GM12878 (cell line): ENCODE results near the gene UBE2E2. TPM values are rescaled to one million over a fixed set of nuclear protein-coding genes. Genes with fewer than 3 reads are reported as not detected.

Experiments
- ATAC-seq: fragments of 200-7000 bp; cut with Tn5 transposase; 3 replicates; pipeline ENCODE4 v1.9.1; 2020; ENCODE audit warnings: mild to moderate bottlenecking, moderate library complexity
- BruUV-seq: library from RNA; stranded (reverse); fragments of 400-500 nt; replicated peaks from 2 replicates; lab custom pipeline; 2021; lab: Mats Ljungman, UMichigan
- CTCF ChIA-PET: fragments of 300-600 bp; sonication (Branson Sonifier 250); formaldehyde crosslinking; extraction: SDS; loops from one replicate; lab custom pipeline; 2021; ENCODE audit warnings: inconsistent platforms; lab: Yijun Ruan, JAX
- POLR2A ChIA-PET: fragments of 350-600 bp; formaldehyde crosslinking; extraction: SDS; loops from one replicate; lab custom pipeline; 2021; ENCODE audit warnings: inconsistent platforms; lab: Charles Lee
- RAD21 ChIA-PET: fragments of 300-600 bp; sonication (Branson Sonifier 250); formaldehyde crosslinking; loops from one replicate; lab custom pipeline; 2023; ENCODE audit warnings: antibody characterized with exemption; ENCODE audit not compliant: unreplicated experiment; lab: Charles Lee
- SMC1A ChIA-PET: fragments of 300-600 bp; sonication (Branson Sonifier 250); formaldehyde crosslinking; loops from one replicate; lab custom pipeline; 2023; ENCODE audit not compliant: unreplicated experiment, uncharacterized antibody; lab: Charles Lee
- DNase-seq: peaks from one replicate; pipeline ENCODE4 v3.0.0-alpha.2; 2011; ENCODE audit warnings: low read depth, low spot score
- FAIRE-seq: peaks from 3 replicates; lab custom pipeline; 2011; peaks lifted over from hg19 to GRCh38; lab: Jason Lieb, UNC
- H2AFZ ChIP-seq: 2 replicates; pipeline ENCODE4 v1.6.0; 2011; ENCODE audit warnings: low read depth, low read length, control low read depth; ENCODE audit not compliant: control insufficient read depth
- H3K27ac ChIP-seq: 2 replicates; pipeline ENCODE4 v1.5.1; 2011; ENCODE audit warnings: control low read depth; ENCODE audit not compliant: control insufficient read depth, insufficient read depth
- H3K27me3 ChIP-seq, 2 experiments: replicated peaks in 1 of 2; 2 replicates each; pipeline versions ENCODE4 v1.6.0 to v1.6.1; 2011; ENCODE audit warnings: low read length in 1 of 2; ENCODE audit not compliant: control insufficient read depth in 2 of 2, insufficient read depth in 2 of 2
- H3K36me3 ChIP-seq, 2 experiments: 2 replicates each; pipeline ENCODE4 v1.5.1; 2011; ENCODE audit warnings: low read length in 1 of 2; ENCODE audit not compliant: control insufficient read depth in 2 of 2, insufficient read depth in 2 of 2
- H3K4me1 ChIP-seq: 2 replicates; pipeline ENCODE4 v1.6.1; 2011; ENCODE audit warnings: mild to moderate bottlenecking, low read length, moderate library complexity, mixed read lengths; ENCODE audit not compliant: control insufficient read depth, insufficient read depth
- H3K4me2 ChIP-seq: 2 replicates; pipeline ENCODE4 v1.6.0; 2011; ENCODE audit warnings: control low read depth; ENCODE audit not compliant: control insufficient read depth, insufficient read depth
- H3K4me3 ChIP-seq: fragments of 200-600 bp; sonication (generic); 2 replicates; pipeline ENCODE4 v1.5.1; 2016
- H3K79me2 ChIP-seq: 2 replicates; pipeline ENCODE4 v1.6.0; 2011; ENCODE audit warnings: low read length; ENCODE audit not compliant: control insufficient read depth, insufficient read depth
- H3K9ac ChIP-seq: 2 replicates; pipeline ENCODE4 v1.8.0; 2011; ENCODE audit warnings: low read length, control low read depth, mixed read lengths; ENCODE audit not compliant: control insufficient read depth, insufficient read depth
- H3K9me3 ChIP-seq: replicated peaks from 3 replicates; pipeline ENCODE4 v1.5.1; 2011; ENCODE audit warnings: mild to moderate bottlenecking, low read length; ENCODE audit not compliant: control insufficient read depth, insufficient read depth
- H4K20me1 ChIP-seq: 2 replicates; pipeline ENCODE4 v1.6.0; 2011; ENCODE audit not compliant: control insufficient read depth, insufficient read depth
- GABPA ChIP-seq: IDR thresholded peaks from 2 replicates; pipeline ENCODE4 v1.6.1; 2014; ENCODE audit warnings: antibody characterized with exemption, low read depth, mild to moderate bottlenecking, inconsistent platforms
- NR2F1 ChIP-seq: fragments of 450-650 bp; conservative IDR thresholded peaks from 2 replicates; pipeline ENCODE4 v1.6.1; 2017; ENCODE audit warnings: mild to moderate bottlenecking
- PBX3 ChIP-seq: IDR thresholded peaks from 2 replicates; pipeline ENCODE4 v1.6.1; 2011; ENCODE audit warnings: mild to moderate bottlenecking, low read depth, low read length, moderate library complexity; ENCODE audit not compliant: insufficient replicate concordance
- SREBF2 ChIP-seq: IDR thresholded peaks from 2 replicates; pipeline ENCODE4 v1.6.1; 2012; ENCODE audit warnings: mild to moderate bottlenecking, low read length
- WRNIP1 ChIP-seq: IDR thresholded peaks from 2 replicates; pipeline ENCODE4 v1.6.1; 2011; ENCODE audit warnings: low read depth, low read length, improper control_type of control experiment, borderline replicate concordance
- ZBED1 ChIP-seq: IDR thresholded peaks from 2 replicates; pipeline ENCODE4 v1.6.1; 2016; ENCODE audit warnings: borderline replicate concordance
- ZNF207 ChIP-seq: fragments of 450-650 bp; IDR thresholded peaks from 2 replicates; pipeline ENCODE4 v1.6.1; 2014; ENCODE audit warnings: antibody characterized with exemption, mild to moderate bottlenecking, borderline replicate concordance
- ZNF622 ChIP-seq: fragments of 450-650 bp; IDR thresholded peaks from 2 replicates; pipeline ENCODE4 v1.6.1; 2017; ENCODE audit warnings: mild to moderate bottlenecking, inconsistent platforms
- WGBS: methylation state at CpG from one replicate; pipeline ENCODE4 v1.1.6; 2016; ENCODE audit warnings: low lambda C conversion rate; ENCODE audit not compliant: insufficient replicate concordance, insufficient coverage; ENCODE audit errors: missing lambda C conversion rate; 5-methylcytosine and 5-hydroxymethylcytosine counted together
- in situ Hi-C: fragments of 300-500 bp; cut with MboI; formaldehyde crosslinking; loops from 9 replicates; pipeline ENCODE4 v1.14.3; 2018; ENCODE audit warnings: mixed read lengths
- intact Hi-C: fragments of 100-400 bp; cut with micrococcal nuclease; formaldehyde crosslinking; loops from one replicate; pipeline ENCODE4 v1.14.2; 2022; ENCODE audit not compliant: unreplicated experiment
- polyA plus RNA-seq, 11 experiments: library from polyadenylated mRNA; depleted of rRNA in 4 of 11; unstranded in 6 of 11; stranded (reverse) in 5 of 11; fragments of >200 nt; fragmentation: Nextera tagmentation in 4 of 11; fragmentation: Illumina TruSeq in 1 of 11; extraction: Ambion mirVana in 4 of 11; extraction: Trizol in 1 of 11; gene quantifications; 1 replicate in 1 of 11; 2 replicates in 10 of 11; pipeline versions ENCODE4 v1.2.1 to v1.2.3, GENCODE V29; 2011 to 2016; ENCODE audit warnings: inconsistent platforms in 2 of 11, missing spikeins in 2 of 11, low read depth in 1 of 11
- total RNA-seq, 4 experiments: library from RNA; depleted of rRNA in 3 of 4; stranded (reverse); fragments of >200 nt in 3 of 4; fragmentation: Illumina TruSeq in 1 of 4; extraction: Trizol in 1 of 4; gene quantifications; 2 replicates each; pipeline versions ENCODE4 v1.2.1 to v1.2.3, GENCODE V29; 2013 to 2021
- TF ChIP-seq, protein P1 (sequence below): fragments of 450-650 bp; IDR thresholded peaks from 2 replicates; pipeline ENCODE4 v1.6.1; 2017; ENCODE audit warnings: mild to moderate bottlenecking, moderate library complexity

The UBE2E2 gene
- total and polyA plus RNA-seq, 10 of the 15 experiments (the other 5 are each of a cell fraction or from before 2014, with no cell fraction given): 8.7 to 71.0 (median 36.4) TPM

GRCh38 chr3:23376516-23377248 lies 173.6 kb downstream of the UBE2E2 start:
- TF ChIP-seq NR2F1: no peak
- no peak for TF ChIP-seq GABPA
- TF ChIP-seq SREBF2: no peak
- no peak for TF ChIP-seq WRNIP1
- no peak for TF ChIP-seq ZNF207
- TF ChIP-seq ZNF622: no peak
- TF ChIP-seq, protein P1, sequence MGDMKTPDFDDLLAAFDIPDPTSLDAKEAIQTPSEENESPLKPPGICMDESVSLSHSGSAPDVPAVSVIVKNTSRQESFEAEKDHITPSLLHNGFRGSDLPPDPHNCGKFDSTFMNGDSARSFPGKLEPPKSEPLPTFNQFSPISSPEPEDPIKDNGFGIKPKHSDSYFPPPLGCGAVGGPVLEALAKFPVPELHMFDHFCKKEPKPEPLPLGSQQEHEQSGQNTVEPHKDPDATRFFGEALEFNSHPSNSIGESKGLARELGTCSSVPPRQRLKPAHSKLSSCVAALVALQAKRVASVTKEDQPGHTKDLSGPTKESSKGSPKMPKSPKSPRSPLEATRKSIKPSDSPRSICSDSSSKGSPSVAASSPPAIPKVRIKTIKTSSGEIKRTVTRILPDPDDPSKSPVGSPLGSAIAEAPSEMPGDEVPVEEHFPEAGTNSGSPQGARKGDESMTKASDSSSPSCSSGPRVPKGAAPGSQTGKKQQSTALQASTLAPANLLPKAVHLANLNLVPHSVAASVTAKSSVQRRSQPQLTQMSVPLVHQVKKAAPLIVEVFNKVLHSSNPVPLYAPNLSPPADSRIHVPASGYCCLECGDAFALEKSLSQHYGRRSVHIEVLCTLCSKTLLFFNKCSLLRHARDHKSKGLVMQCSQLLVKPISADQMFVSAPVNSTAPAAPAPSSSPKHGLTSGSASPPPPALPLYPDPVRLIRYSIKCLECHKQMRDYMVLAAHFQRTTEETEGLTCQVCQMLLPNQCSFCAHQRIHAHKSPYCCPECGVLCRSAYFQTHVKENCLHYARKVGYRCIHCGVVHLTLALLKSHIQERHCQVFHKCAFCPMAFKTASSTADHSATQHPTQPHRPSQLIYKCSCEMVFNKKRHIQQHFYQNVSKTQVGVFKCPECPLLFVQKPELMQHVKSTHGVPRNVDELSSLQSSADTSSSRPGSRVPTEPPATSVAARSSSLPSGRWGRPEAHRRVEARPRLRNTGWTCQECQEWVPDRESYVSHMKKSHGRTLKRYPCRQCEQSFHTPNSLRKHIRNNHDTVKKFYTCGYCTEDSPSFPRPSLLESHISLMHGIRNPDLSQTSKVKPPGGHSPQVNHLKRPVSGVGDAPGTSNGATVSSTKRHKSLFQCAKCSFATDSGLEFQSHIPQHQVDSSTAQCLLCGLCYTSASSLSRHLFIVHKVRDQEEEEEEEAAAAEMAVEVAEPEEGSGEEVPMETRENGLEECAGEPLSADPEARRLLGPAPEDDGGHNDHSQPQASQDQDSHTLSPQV: no peak
- no peak for TF ChIP-seq ZBED1
- no peak for TF ChIP-seq PBX3
- H3K9me3 ChIP-seq: no peaks in the 10 kb centered on the region
- DNase-seq (no peak), ATAC-seq (peak; percentile 22; the same call in 2 of the 3 replicates), FAIRE-seq (no peak)
- H3K4me2 ChIP-seq: no peak overlapping the region
- intact Hi-C loops (no loop called here), in situ Hi-C loops (no loop called here)
- ChIA-PET SMC1A (interaction anchor here (0.9 to 1.6 kb wide), 8 partner anchors 10 to 363 kb away, joined by 3 to 4 read pairs (median 4); no protein-coding TSS in a partner anchor), CTCF (interaction anchor here (0.9 to 1.7 kb wide), 2 partner anchors 8 to 48 kb away, joined by 3 to 6 read pairs; no protein-coding TSS in a partner anchor), RAD21 (interaction anchor here (0.8 to 2.1 kb wide), 7 partner anchors 24 to 386 kb away, joined by 3 to 10 read pairs (median 4); no protein-coding TSS in a partner anchor), POLR2A (interaction anchor here (0.9 to 1.3 kb wide), 3 partner anchors 48 to 64 kb away, joined by 3 to 4 read pairs (median 3); no protein-coding TSS in a partner anchor)
- no peaks in the 10 kb centered on the region; the same call in none of the 2 replicates for H3K79me2 ChIP-seq
- no peak overlapping the region for H3K4me3 ChIP-seq
- H2AFZ ChIP-seq: no peak overlapping the region
- H3K9ac ChIP-seq: no peak overlapping the region
- no peaks in the 10 kb centered on the region; a peak in 1 of 4 replicates for H3K36me3 ChIP-seq
- H4K20me1 ChIP-seq: no peaks in the 10 kb centered on the region
- 93% methylated on average over 3 of the region's 3 CpGs for WGBS
- no peaks in the 10 kb centered on the region for H3K27me3 ChIP-seq
- peaks cover 16% of the 10 kb centered on the region for H3K4me1 ChIP-seq
- no peak overlapping the region for H3K27ac ChIP-seq
- BruUV-seq: no TSS peak
